SK-N-SH (cell line): Measurements from ENCODE around the gene TBL2. TPM values are rescaled to one million over a fixed set of nuclear protein-coding genes. Genes with fewer than 3 reads are reported as not detected.

Experiments used
- CTCF ChIA-PET: fragments of 300-600, 350-600 bp; formaldehyde crosslinking; extraction: SDS; loops from one replicate; lab custom pipeline; 2021; lab: Yijun Ruan, JAX
- POLR2A ChIA-PET: fragments of 350-600 bp; sonication (Branson Sonifier 250); formaldehyde crosslinking; extraction: SDS; loops from one replicate; lab custom pipeline; 2020; ENCODE audit warnings: antibody characterized with exemption, inconsistent platforms; lab: Yijun Ruan, JAX
- DNase-seq: peaks from one replicate; pipeline ENCODE4 v3.0.0; 2012
- H2AFZ ChIP-seq: fragments of 200-600 bp; sonication (generic); 2 replicates; pipeline ENCODE4 v1.8.1; 2016; ENCODE audit warnings: antibody characterized with exemption, mild to moderate bottlenecking, low read depth
- H3F3A ChIP-seq: fragments of 200-600 bp; sonication (generic); replicated peaks from 2 replicates; pipeline ENCODE3; 2016; ENCODE audit warnings: antibody characterized with exemption, mild to moderate bottlenecking; ENCODE audit not compliant: insufficient read depth
- H3K27ac ChIP-seq, 2 experiments: fragments of 200-500 bp in 1 of 2; fragments of 200-600 bp in 1 of 2; sonication (Bioruptor generic) in 1 of 2; sonication (generic), shearing (Covaris generic) in 1 of 2; 2 replicates each; pipeline versions ENCODE4 v1.5.1 to v1.6.1; 2014 to 2016; ENCODE audit warnings: low read depth in 2 of 2, inconsistent platforms in 1 of 2, low read length in 1 of 2, mild to moderate bottlenecking in 1 of 2, mixed read lengths in 1 of 2
- H3K27me3 ChIP-seq: fragments of 200-600 bp; sonication (generic), shearing (Covaris generic); 2 replicates; pipeline ENCODE4 v1.6.1; 2016; ENCODE audit warnings: mixed run types; ENCODE audit not compliant: insufficient read depth
- H3K36me3 ChIP-seq, 2 experiments: fragments of 200-500 bp in 1 of 2; fragments of 200-600 bp in 1 of 2; sonication (Bioruptor generic) in 1 of 2; sonication (generic) in 1 of 2; replicated peaks in 1 of 2; 2 replicates each; pipeline versions ENCODE3 to v1.5.1; 2014 to 2016; ENCODE audit warnings: low read length in 1 of 2, mild to moderate bottlenecking in 1 of 2; ENCODE audit not compliant: insufficient read depth in 2 of 2, control insufficient read depth in 1 of 2
- H3K4me1 ChIP-seq, 2 experiments: fragments of 200-500 bp in 1 of 2; fragments of 200-600 bp in 1 of 2; sonication (Bioruptor generic) in 1 of 2; sonication (generic), shearing (Covaris generic) in 1 of 2; 2 replicates each; pipeline versions ENCODE4 v1.5.1 to v1.6.1; 2014 to 2016; ENCODE audit warnings: low read depth in 1 of 2, low read length in 1 of 2, mixed run types in 1 of 2; ENCODE audit not compliant: insufficient read depth in 2 of 2, control insufficient read depth in 1 of 2
- H3K4me2 ChIP-seq: fragments of 200-600 bp; sonication (generic), shearing (Covaris generic); 2 replicates; pipeline ENCODE4 v1.6.1; 2017; ENCODE audit warnings: mixed run types
- H3K4me3 ChIP-seq, 2 experiments: fragments of 200-500 bp in 1 of 2; fragments of 200-600 bp in 1 of 2; sonication (Bioruptor generic) in 1 of 2; sonication (generic), shearing (Covaris generic) in 1 of 2; 2 replicates each; pipeline versions ENCODE4 v1.5.1 to v1.8.1; 2014 to 2016; ENCODE audit warnings: low read depth in 2 of 2, inconsistent platforms in 1 of 2, low read length in 1 of 2, mild to moderate bottlenecking in 1 of 2, mixed read lengths in 1 of 2, moderate library complexity in 1 of 2
- H3K79me2 ChIP-seq: fragments of 200-600 bp; sonication (generic); 2 replicates; pipeline ENCODE4 v1.8.1; 2017; ENCODE audit warnings: mild to moderate bottlenecking; ENCODE audit not compliant: insufficient read depth
- H3K9ac ChIP-seq: fragments of 200-600 bp; sonication (generic); 2 replicates; pipeline ENCODE4 v1.6.1; 2017; ENCODE audit warnings: mixed run types
- H3K9me2 ChIP-seq: fragments of 200-600 bp; sonication (generic); 2 replicates; pipeline ENCODE4 v1.6.1; 2017; ENCODE audit warnings: mixed run types
- H3K9me3 ChIP-seq: fragments of 200-600 bp; sonication (generic); 2 replicates; pipeline ENCODE4 v1.6.1; 2017; ENCODE audit warnings: mixed run types, mild to moderate bottlenecking, moderate library complexity
- H4K20me1 ChIP-seq: fragments of 200-600 bp; sonication (generic); 2 replicates; pipeline ENCODE4 v1.6.1; 2017; ENCODE audit warnings: mild to moderate bottlenecking, mixed run types; ENCODE audit not compliant: insufficient read depth
- CHD2 ChIP-seq: fragments of 150-350 bp; IDR thresholded peaks from 2 replicates; pipeline ENCODE4 v1.6.1; 2018; ENCODE audit warnings: low read length; ENCODE audit not compliant: partially characterized antibody
- ELF1 ChIP-seq: IDR thresholded peaks from 2 replicates; pipeline ENCODE4 v1.4.0; 2012
- FOSL2 ChIP-seq: IDR thresholded peaks from 2 replicates; pipeline ENCODE4 v1.4.0; 2012; ENCODE audit warnings: low read depth, mild to moderate bottlenecking, moderate library complexity, borderline replicate concordance
- FOXJ3 ChIP-seq: sonication (generic); formaldehyde crosslinking; IDR thresholded peaks from 2 replicates; pipeline ENCODE4 v1.5.1; 2020; ENCODE audit warnings: mild to moderate bottlenecking, missing genetic modification reagents
- FOXM1 ChIP-seq: IDR thresholded peaks from 2 replicates; pipeline ENCODE4 v1.4.0; 2012; ENCODE audit warnings: low read depth, mild to moderate bottlenecking
- GABPA ChIP-seq: IDR thresholded peaks from 2 replicates; pipeline ENCODE4 v1.4.0; 2012; ENCODE audit warnings: low read depth, mild to moderate bottlenecking
- GATA2 ChIP-seq: sonication (generic); formaldehyde crosslinking; IDR thresholded peaks from 2 replicates; pipeline ENCODE4 v1.5.0; 2020; ENCODE audit warnings: mild to moderate bottlenecking, missing genetic modification reagents
- JUND ChIP-seq: IDR thresholded peaks from 2 replicates; pipeline ENCODE4 v1.4.0; 2012
- MEF2A ChIP-seq: IDR thresholded peaks from 2 replicates; pipeline ENCODE4 v1.4.0; 2012; ENCODE audit warnings: low read depth, borderline replicate concordance
- MXI1 ChIP-seq: IDR thresholded peaks from 2 replicates; pipeline ENCODE4 v1.6.1; 2012; ENCODE audit warnings: mild to moderate bottlenecking, low read depth, low read length, improper control_type of control experiment
- NFIC ChIP-seq: IDR thresholded peaks from 2 replicates; pipeline ENCODE4 v1.4.0; 2012; ENCODE audit warnings: borderline replicate concordance
- NRF1 ChIP-seq: IDR thresholded peaks from 2 replicates; pipeline ENCODE4 v1.6.1; 2012; ENCODE audit warnings: low read depth, mild to moderate bottlenecking, low read length
- POLR2AphosphoS5 ChIP-seq: IDR thresholded peaks from 2 replicates; pipeline ENCODE4 v1.6.1; 2012; ENCODE audit warnings: low read depth, low read length
- RAD21 ChIP-seq: IDR thresholded peaks from 2 replicates; pipeline ENCODE4 v1.6.1; 2012; ENCODE audit warnings: mild to moderate bottlenecking, low read length
- RCOR1 ChIP-seq: fragments of 150-350 bp; IDR thresholded peaks from 2 replicates; pipeline ENCODE4 v1.6.1; 2017; ENCODE audit warnings: antibody characterized with exemption, low read length
- RFX5 ChIP-seq: IDR thresholded peaks from 2 replicates; pipeline ENCODE4 v1.6.1; 2012; ENCODE audit warnings: mild to moderate bottlenecking, improper control_type of control experiment, low read length
- SIN3A ChIP-seq: IDR thresholded peaks from 2 replicates; pipeline ENCODE4 v1.6.1; 2012; ENCODE audit warnings: low read depth, mild to moderate bottlenecking, low read length, moderate library complexity, borderline replicate concordance
- SMC3 ChIP-seq: IDR thresholded peaks from 2 replicates; pipeline ENCODE4 v1.6.1; 2012; ENCODE audit warnings: low read depth, low read length, improper control_type of control experiment
- TAF1 ChIP-seq: IDR thresholded peaks from 2 replicates; pipeline ENCODE4 v1.6.1; 2012; ENCODE audit warnings: low read depth, mild to moderate bottlenecking, low read length, moderate library complexity, borderline replicate concordance
- TCF12 ChIP-seq: IDR thresholded peaks from 2 replicates; pipeline ENCODE4 v1.4.0; 2012
- TEAD4 ChIP-seq: IDR thresholded peaks from 2 replicates; pipeline ENCODE4 v1.4.0; 2012; ENCODE audit warnings: mild to moderate bottlenecking, borderline replicate concordance; ENCODE audit not compliant: insufficient read depth
- WGBS: methylation state at CpG from one replicate; pipeline ENCODE4 v1.1.6; 2017; ENCODE audit warnings: low lambda C conversion rate; 5-methylcytosine and 5-hydroxymethylcytosine counted together
- polyA plus RNA-seq, 3 experiments: library from polyadenylated mRNA; depleted of rRNA; stranded (reverse); fragments of >200 nt; gene quantifications; 2 replicates each; pipeline ENCODE4 v1.2.3, GENCODE V29; 2012
- TF ChIP-seq, protein P1 (sequence below): fragments of 200-600 bp; sonication (generic); IDR thresholded peaks from 2 replicates; pipeline ENCODE4 v1.6.1; 2017; ENCODE audit warnings: antibody characterized with exemption, mild to moderate bottlenecking, moderate library complexity
- TF ChIP-seq, protein P2 (sequence below): IDR thresholded peaks from 2 replicates; pipeline ENCODE4 v1.4.0; 2012; ENCODE audit warnings: low read depth
- TF ChIP-seq, protein P3 (sequence below): IDR thresholded peaks from 2 replicates; pipeline ENCODE4 v1.6.1; 2012; ENCODE audit warnings: mild to moderate bottlenecking, low read depth, low read length, moderate library complexity
- TF ChIP-seq, protein P4 (sequence below): fragments of 150-350 bp; IDR thresholded peaks from 2 replicates; pipeline ENCODE4 v1.6.1; 2017; ENCODE audit warnings: antibody characterized with exemption, low read length, low read depth, borderline replicate concordance
- TF ChIP-seq, protein P5 (sequence below): IDR thresholded peaks from 2 replicates; pipeline ENCODE4 v1.4.0; 2012; ENCODE audit warnings: low read depth, borderline replicate concordance
- TF ChIP-seq, protein P6 (sequence below): IDR thresholded peaks from 2 replicates; pipeline ENCODE4 v1.4.0; 2012; ENCODE audit warnings: low read depth, borderline replicate concordance

The TBL2 gene
- polyA plus RNA-seq, 1 of the 3 experiments (the other 2 are of a cell fraction) = 63.6 TPM

DNA sequence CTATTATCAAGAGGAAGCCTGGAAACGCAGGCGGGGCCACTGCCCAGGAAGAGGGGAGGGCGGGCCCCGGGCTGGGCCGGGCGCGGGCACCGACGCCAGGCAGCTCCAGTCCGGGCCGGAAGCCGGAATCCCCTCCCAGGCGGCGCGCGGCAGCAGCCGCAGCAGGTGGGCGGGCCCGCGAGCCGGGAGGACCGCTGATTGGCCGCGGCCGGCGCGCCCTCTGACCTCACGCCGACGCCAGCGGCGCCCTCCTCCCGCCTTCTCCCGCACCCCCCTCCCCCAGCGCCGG lies 21.3 kb downstream of the TBL2 start:
- H3K9me2 ChIP-seq = no peaks in the 10 kb centered on the region
- peaks cover 24% of the 10 kb centered on the region for H3F3A ChIP-seq
- peak overlapping the region; percentile 61 to 84 for H3K4me3 ChIP-seq
- DNase-seq = peak; percentile 100
- ChIA-PET POLR2A (interaction anchor here (0.6 to 1.5 kb wide), 9 partner anchors 9 to 285 kb away, joined by 3 to 8 read pairs (median 5); partner anchors contain the start of genes BAZ1B, METTL27 and TBL2), CTCF (interaction anchor here (0.6 to 1.6 kb wide), 5 partner anchors 9 to 470 kb away, joined by 3 to 9 read pairs (median 4); no protein-coding TSS in a partner anchor)
- peaks cover 2 to 16% of the 10 kb centered on the region in 2 experiments for H3K36me3 ChIP-seq
- H4K20me1 ChIP-seq = peaks cover 42% of the 10 kb centered on the region
- H3K27ac ChIP-seq = peak overlapping the region; percentile 92 to 94
- no peaks in the 10 kb centered on the region for H3K27me3 ChIP-seq
- H3K4me2 ChIP-seq = peak overlapping the region; percentile 95
- no peaks in the 10 kb centered on the region for H3K9me3 ChIP-seq
- peak overlapping the region; percentile 98 for H3K9ac ChIP-seq
- peaks cover 49% of the 10 kb centered on the region for H3K79me2 ChIP-seq
- under 1% methylated on average over 18 of the region's 36 CpGs for WGBS
- peaks cover 9 to 15% of the 10 kb centered on the region in 2 experiments; a peak in 3 of 4 replicates for H3K4me1 ChIP-seq
- H2AFZ ChIP-seq = no peak overlapping the region
- TF ChIP-seq, protein P1, sequence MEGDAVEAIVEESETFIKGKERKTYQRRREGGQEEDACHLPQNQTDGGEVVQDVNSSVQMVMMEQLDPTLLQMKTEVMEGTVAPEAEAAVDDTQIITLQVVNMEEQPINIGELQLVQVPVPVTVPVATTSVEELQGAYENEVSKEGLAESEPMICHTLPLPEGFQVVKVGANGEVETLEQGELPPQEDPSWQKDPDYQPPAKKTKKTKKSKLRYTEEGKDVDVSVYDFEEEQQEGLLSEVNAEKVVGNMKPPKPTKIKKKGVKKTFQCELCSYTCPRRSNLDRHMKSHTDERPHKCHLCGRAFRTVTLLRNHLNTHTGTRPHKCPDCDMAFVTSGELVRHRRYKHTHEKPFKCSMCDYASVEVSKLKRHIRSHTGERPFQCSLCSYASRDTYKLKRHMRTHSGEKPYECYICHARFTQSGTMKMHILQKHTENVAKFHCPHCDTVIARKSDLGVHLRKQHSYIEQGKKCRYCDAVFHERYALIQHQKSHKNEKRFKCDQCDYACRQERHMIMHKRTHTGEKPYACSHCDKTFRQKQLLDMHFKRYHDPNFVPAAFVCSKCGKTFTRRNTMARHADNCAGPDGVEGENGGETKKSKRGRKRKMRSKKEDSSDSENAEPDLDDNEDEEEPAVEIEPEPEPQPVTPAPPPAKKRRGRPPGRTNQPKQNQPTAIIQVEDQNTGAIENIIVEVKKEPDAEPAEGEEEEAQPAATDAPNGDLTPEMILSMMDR = no peak
- TF ChIP-seq TAF1 (peak; percentile 57), RFX5 (no peak), NRF1 (peak; percentile 47), MXI1 (peak; percentile 90; the same call in 1 of the 2 replicates), ELF1 (peak; percentile 70), CHD2 (peak; percentile 92), RCOR1 (no peak), GABPA (peak; percentile 63), GATA2 (CRISPR knock-in tag) (no peak), SIN3A (no peak), FOXM1 (no peak), FOSL2 (no peak), FOXJ3 (CRISPR knock-in tag) (no peak), NFIC (no peak), JUND (no peak), SMC3 (no peak), MEF2A (no peak), POLR2AphosphoS5 (no peak; the same call in 1 of the 2 replicates), TEAD4 (no peak), RAD21 (no peak), TCF12 (peak; percentile 11; the same call in 1 of the 2 replicates)
- TF ChIP-seq, protein P2, sequence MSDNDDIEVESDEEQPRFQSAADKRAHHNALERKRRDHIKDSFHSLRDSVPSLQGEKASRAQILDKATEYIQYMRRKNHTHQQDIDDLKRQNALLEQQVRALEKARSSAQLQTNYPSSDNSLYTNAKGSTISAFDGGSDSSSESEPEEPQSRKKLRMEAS = no peak
- TF ChIP-seq, protein P3, sequence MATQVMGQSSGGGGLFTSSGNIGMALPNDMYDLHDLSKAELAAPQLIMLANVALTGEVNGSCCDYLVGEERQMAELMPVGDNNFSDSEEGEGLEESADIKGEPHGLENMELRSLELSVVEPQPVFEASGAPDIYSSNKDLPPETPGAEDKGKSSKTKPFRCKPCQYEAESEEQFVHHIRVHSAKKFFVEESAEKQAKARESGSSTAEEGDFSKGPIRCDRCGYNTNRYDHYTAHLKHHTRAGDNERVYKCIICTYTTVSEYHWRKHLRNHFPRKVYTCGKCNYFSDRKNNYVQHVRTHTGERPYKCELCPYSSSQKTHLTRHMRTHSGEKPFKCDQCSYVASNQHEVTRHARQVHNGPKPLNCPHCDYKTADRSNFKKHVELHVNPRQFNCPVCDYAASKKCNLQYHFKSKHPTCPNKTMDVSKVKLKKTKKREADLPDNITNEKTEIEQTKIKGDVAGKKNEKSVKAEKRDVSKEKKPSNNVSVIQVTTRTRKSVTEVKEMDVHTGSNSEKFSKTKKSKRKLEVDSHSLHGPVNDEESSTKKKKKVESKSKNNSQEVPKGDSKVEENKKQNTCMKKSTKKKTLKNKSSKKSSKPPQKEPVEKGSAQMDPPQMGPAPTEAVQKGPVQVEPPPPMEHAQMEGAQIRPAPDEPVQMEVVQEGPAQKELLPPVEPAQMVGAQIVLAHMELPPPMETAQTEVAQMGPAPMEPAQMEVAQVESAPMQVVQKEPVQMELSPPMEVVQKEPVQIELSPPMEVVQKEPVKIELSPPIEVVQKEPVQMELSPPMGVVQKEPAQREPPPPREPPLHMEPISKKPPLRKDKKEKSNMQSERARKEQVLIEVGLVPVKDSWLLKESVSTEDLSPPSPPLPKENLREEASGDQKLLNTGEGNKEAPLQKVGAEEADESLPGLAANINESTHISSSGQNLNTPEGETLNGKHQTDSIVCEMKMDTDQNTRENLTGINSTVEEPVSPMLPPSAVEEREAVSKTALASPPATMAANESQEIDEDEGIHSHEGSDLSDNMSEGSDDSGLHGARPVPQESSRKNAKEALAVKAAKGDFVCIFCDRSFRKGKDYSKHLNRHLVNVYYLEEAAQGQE = peak; percentile 36; the same call in 1 of the 2 replicates
- TF ChIP-seq, protein P4, sequence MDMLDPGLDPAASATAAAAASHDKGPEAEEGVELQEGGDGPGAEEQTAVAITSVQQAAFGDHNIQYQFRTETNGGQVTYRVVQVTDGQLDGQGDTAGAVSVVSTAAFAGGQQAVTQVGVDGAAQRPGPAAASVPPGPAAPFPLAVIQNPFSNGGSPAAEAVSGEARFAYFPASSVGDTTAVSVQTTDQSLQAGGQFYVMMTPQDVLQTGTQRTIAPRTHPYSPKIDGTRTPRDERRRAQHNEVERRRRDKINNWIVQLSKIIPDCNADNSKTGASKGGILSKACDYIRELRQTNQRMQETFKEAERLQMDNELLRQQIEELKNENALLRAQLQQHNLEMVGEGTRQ = no peak
- TF ChIP-seq, protein P5, sequence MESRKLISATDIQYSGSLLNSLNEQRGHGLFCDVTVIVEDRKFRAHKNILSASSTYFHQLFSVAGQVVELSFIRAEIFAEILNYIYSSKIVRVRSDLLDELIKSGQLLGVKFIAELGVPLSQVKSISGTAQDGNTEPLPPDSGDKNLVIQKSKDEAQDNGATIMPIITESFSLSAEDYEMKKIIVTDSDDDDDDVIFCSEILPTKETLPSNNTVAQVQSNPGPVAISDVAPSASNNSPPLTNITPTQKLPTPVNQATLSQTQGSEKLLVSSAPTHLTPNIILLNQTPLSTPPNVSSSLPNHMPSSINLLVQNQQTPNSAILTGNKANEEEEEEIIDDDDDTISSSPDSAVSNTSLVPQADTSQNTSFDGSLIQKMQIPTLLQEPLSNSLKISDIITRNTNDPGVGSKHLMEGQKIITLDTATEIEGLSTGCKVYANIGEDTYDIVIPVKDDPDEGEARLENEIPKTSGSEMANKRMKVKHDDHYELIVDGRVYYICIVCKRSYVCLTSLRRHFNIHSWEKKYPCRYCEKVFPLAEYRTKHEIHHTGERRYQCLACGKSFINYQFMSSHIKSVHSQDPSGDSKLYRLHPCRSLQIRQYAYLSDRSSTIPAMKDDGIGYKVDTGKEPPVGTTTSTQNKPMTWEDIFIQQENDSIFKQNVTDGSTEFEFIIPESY = no peak
- TF ChIP-seq, protein P6, sequence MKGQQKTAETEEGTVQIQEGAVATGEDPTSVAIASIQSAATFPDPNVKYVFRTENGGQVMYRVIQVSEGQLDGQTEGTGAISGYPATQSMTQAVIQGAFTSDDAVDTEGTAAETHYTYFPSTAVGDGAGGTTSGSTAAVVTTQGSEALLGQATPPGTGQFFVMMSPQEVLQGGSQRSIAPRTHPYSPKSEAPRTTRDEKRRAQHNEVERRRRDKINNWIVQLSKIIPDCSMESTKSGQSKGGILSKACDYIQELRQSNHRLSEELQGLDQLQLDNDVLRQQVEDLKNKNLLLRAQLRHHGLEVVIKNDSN = no peak
